AG09319 (cell line): ENCODE data around the gene SCN1B.

ENCODE experiments used
- DNase-seq: peaks from one replicate; pipeline ENCODE4 v3.0.0-alpha.2; 2010; ENCODE audit warnings: low read depth; ENCODE audit errors: extremely low read depth
- CTCF ChIP-seq: IDR thresholded peaks from 2 replicates; pipeline ENCODE4 v1.5.1; 2011; ENCODE audit warnings: low read depth, mild to moderate bottlenecking, inconsistent platforms, low read length, moderate library complexity

SCN1B gene

GRCh38 chr19:35059006-35059798 is 28.9 kb downstream of the SCN1B start:
- no peak for TF ChIP-seq CTCF
- no peak for DNase-seq

- TF ChIP-seq CTCF = no peak
- DNase-seq = no peak
Measured at GRCh38 chr19:35059799-35060091, 29.5 kb downstream of the SCN1B start.

- no peak for DNase-seq
- no peak for TF ChIP-seq CTCF
Measured at GRCh38 chr19:35060160-35060855, 30.0 kb downstream of the SCN1B start.

GRCh38 chr19:35061583-35062373 is 31.5 kb downstream of the SCN1B start:
- TF ChIP-seq CTCF = no peak
- DNase-seq = no peak

- no peak for DNase-seq
- no peak for TF ChIP-seq CTCF
Measured at GRCh38 chr19:35062942-35063341, 32.7 kb downstream of the SCN1B start.

GRCh38 chr19:35063940-35064818 is 33.9 kb downstream of the SCN1B start:
- no peak for DNase-seq
- TF ChIP-seq CTCF = no peak
